OCI-LY7 (cell line): Measurements from ENCODE around the gene PDHX. TPM values are rescaled to one million over a fixed set of nuclear protein-coding genes. Genes with fewer than 3 reads are reported as not detected.

Source experiments
- BruUV-seq: library from RNA; stranded (reverse); fragments of 400-500 nt; replicated peaks from 2 replicates; lab custom pipeline; 2021; lab: Mats Ljungman, UMichigan
- CTCF ChIA-PET: fragments of 300-600 bp; sonication (Branson Sonifier 250); formaldehyde crosslinking; loops from one replicate; lab custom pipeline; 2022; ENCODE audit warnings: antibody characterized with exemption; ENCODE audit not compliant: unreplicated experiment; lab: Charles Lee
- POLR2A ChIA-PET: fragments of 300-600 bp; sonication (Branson Sonifier 250); formaldehyde crosslinking; loops from one replicate; lab custom pipeline; 2022; ENCODE audit warnings: antibody characterized with exemption; lab: Charles Lee
- DNase-seq: peaks from one replicate; pipeline ENCODE4 v3.0.0-alpha.2; 2015; ENCODE audit warnings: low spot score
- H2AFZ ChIP-seq: fragments of 200-600 bp; sonication (generic), shearing (Covaris generic); 2 replicates; pipeline ENCODE4 v1.6.1; 2014; ENCODE audit warnings: mild to moderate bottlenecking, antibody characterized with exemption, low read length, moderate library complexity
- H3K27ac ChIP-seq: fragments of 200-600 bp; sonication (generic); 2 replicates; pipeline ENCODE4 v1.5.1; 2014; ENCODE audit warnings: mixed run types, low read depth, mild to moderate bottlenecking, moderate library complexity, low read length, inconsistent platforms; ENCODE audit not compliant: poor library complexity, severe bottlenecking
- H3K36me3 ChIP-seq: fragments of 200-600 bp; sonication (generic); 2 replicates; pipeline ENCODE4 v1.6.1; 2014; ENCODE audit warnings: mild to moderate bottlenecking, antibody characterized with exemption, low read length, moderate library complexity, mixed read lengths; ENCODE audit not compliant: insufficient read depth
- H3K4me1 ChIP-seq: fragments of 200-600 bp; sonication (generic); 2 replicates; pipeline ENCODE4 v1.5.1; 2014; ENCODE audit warnings: mild to moderate bottlenecking, low read length; ENCODE audit not compliant: insufficient read depth, poor library complexity, severe bottlenecking
- H3K4me2 ChIP-seq: fragments of 200-600 bp; sonication (generic); 2 replicates; pipeline ENCODE4 v1.6.1; 2014; ENCODE audit warnings: mild to moderate bottlenecking, low read length
- H3K4me3 ChIP-seq: fragments of 200-600 bp; sonication (generic); 2 replicates; pipeline ENCODE4 v1.5.1; 2014; ENCODE audit warnings: mild to moderate bottlenecking, low read depth, low read length; ENCODE audit not compliant: poor library complexity, severe bottlenecking
- H3K79me2 ChIP-seq: fragments of 200-600 bp; sonication (generic); 2 replicates; pipeline ENCODE4 v1.6.1; 2016; ENCODE audit warnings: low read depth, mild to moderate bottlenecking, low read length, moderate library complexity, mixed read lengths; ENCODE audit not compliant: insufficient read depth
- H3K9me2 ChIP-seq: fragments of 200-600 bp; sonication (generic); 2 replicates; pipeline ENCODE4 v1.6.1; 2016; ENCODE audit warnings: mild to moderate bottlenecking, low read length, mixed read lengths; ENCODE audit not compliant: insufficient read depth
- H3K9me3 ChIP-seq: fragments of 200-600 bp; sonication (generic); 2 replicates; pipeline ENCODE4 v1.6.1; 2014; ENCODE audit warnings: mild to moderate bottlenecking, mixed run types, low read length, mixed read lengths
- H4K20me1 ChIP-seq: fragments of 200-600 bp; sonication (generic); 2 replicates; pipeline ENCODE4 v1.6.1; 2014; ENCODE audit warnings: mild to moderate bottlenecking, antibody characterized with exemption, low read length, moderate library complexity, mixed read lengths; ENCODE audit not compliant: insufficient read depth
- EZH2phosphoT487 ChIP-seq: fragments of 200-600 bp; sonication (generic); IDR thresholded peaks from 2 replicates; pipeline ENCODE4 v1.6.1; 2018; ENCODE audit warnings: low read depth, borderline replicate concordance, mild to moderate bottlenecking, mixed run types, antibody characterized with exemption, low read length, moderate library complexity, mixed read lengths
- intact Hi-C: fragments of 100-400 bp; cut with micrococcal nuclease; formaldehyde crosslinking; loops from one replicate; pipeline ENCODE4 v1.10.0; 2022; ENCODE audit not compliant: unreplicated experiment
- total RNA-seq, 2 experiments: library from RNA; depleted of rRNA in 1 of 2; stranded (reverse); fragments of >200 nt in 1 of 2; shearing (Covaris generic) in 1 of 2; gene quantifications; 2 replicates each; pipeline ENCODE4 v1.2.3, GENCODE V29; 2014 to 2022
- TF ChIP-seq, protein P1 (sequence below): fragments of 200-600 bp; sonication (generic); conservative IDR thresholded peaks from 2 replicates; pipeline ENCODE4 v1.5.1; 2014; ENCODE audit warnings: mild to moderate bottlenecking, antibody characterized with exemption, low read length, moderate library complexity, mixed read lengths

Gene PDHX
- total RNA-seq, 2 experiments from 2014 or later: 18.0 to 50.9 TPM

DNA sequence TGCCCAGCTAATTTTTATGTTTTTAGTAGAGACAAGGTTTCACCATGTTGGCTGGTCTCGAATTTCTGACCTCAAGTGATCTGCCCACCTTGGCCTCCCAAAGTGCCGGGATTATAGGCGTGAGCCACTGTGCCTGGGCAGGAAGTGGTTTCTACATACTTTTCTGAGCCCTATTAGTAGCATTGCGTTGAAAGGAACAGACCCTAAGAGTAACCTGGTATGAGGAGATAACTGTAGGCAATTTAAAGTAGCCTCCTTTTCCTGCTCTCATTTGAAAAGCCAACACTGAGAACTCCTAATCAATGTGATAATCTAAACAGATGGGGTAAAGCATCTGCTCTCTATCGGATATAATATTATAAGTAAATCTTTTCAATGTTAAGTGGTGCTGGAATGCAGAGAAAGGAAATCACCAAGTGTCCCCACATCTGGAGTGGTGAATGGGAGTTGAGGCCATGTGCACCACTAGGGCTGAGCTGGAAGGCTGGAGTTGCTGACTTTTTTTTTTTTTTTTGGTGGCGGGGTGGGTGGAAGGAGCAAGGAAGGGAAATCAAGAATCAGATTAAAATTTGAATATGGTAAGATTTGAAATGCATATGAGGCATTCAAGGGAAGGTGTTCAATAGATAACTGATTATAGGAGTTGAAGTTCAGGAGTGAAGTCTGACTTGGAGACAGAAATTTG, 20.7 kb downstream of the PDHX start:
- POLR2A ChIA-PET: interaction anchor here (0.7 kb wide), 1 partner anchor 150 kb away, joined by 3 read pairs; no protein-coding TSS in a partner anchor
- BruUV-seq: no TSS peak
- no peak for DNase-seq

DNA sequence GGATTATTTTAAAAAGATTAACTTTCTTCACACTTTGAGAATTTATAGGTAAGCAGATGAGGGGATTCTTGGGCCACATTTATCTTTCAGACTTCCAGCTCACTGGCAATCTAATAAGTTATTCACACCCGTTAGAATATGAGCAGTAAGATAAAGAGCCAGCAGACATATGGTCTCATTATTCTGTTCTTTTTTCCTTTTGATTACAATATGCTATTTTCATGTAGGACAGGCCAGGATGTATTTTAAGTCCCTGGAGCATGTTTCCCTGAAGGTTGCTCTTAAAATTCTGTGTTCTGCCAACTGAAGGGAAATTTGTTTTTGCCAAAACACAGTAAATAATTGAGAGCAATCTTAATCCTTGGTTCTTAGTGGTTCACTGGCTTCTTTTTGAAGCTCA, 22.2 kb downstream of the PDHX start:
- TF ChIP-seq EZH2phosphoT487: no peak
- TF ChIP-seq, protein P1, sequence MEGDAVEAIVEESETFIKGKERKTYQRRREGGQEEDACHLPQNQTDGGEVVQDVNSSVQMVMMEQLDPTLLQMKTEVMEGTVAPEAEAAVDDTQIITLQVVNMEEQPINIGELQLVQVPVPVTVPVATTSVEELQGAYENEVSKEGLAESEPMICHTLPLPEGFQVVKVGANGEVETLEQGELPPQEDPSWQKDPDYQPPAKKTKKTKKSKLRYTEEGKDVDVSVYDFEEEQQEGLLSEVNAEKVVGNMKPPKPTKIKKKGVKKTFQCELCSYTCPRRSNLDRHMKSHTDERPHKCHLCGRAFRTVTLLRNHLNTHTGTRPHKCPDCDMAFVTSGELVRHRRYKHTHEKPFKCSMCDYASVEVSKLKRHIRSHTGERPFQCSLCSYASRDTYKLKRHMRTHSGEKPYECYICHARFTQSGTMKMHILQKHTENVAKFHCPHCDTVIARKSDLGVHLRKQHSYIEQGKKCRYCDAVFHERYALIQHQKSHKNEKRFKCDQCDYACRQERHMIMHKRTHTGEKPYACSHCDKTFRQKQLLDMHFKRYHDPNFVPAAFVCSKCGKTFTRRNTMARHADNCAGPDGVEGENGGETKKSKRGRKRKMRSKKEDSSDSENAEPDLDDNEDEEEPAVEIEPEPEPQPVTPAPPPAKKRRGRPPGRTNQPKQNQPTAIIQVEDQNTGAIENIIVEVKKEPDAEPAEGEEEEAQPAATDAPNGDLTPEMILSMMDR: no peak
- CTCF ChIA-PET: interaction anchor here (0.5 kb wide), 1 partner anchor 49 kb away, joined by 3 read pairs; no protein-coding TSS in a partner anchor

More for the DNA sequence above, 20.7 kb downstream of the PDHX start:
- H2AFZ ChIP-seq: no peak overlapping the region
- no peaks in the 10 kb centered on the region for H3K9me2 ChIP-seq
- peaks cover 12% of the 10 kb centered on the region; the same call in 1 of the 2 replicates for H3K36me3 ChIP-seq
- CTCF ChIA-PET: no interaction called here
- H3K79me2 ChIP-seq: 0 out of 2 replicates have a peak, but pooled peaks cover 3% of the 10 kb centered on the region
- H3K4me2 ChIP-seq: no peak overlapping the region
- no peak for TF ChIP-seq EZH2phosphoT487
- TF ChIP-seq, protein P1: no peak
- H3K4me1 ChIP-seq: no peaks in the 10 kb centered on the region
- no peak overlapping the region for H3K27ac ChIP-seq
- no peaks in the 10 kb centered on the region for H3K9me3 ChIP-seq
- intact Hi-C loops: no loop called here
- H4K20me1 ChIP-seq: no peaks in the 10 kb centered on the region
- no peak overlapping the region for H3K4me3 ChIP-seq

More for the DNA sequence above, 22.2 kb downstream of the PDHX start:
- intact Hi-C loops: no loop called here
- BruUV-seq: no TSS peak
- H3K4me3 ChIP-seq: no peak overlapping the region
- H3K79me2 ChIP-seq: 0 out of 2 replicates have a peak, but pooled peaks cover 3% of the 10 kb centered on the region
- no peaks in the 10 kb centered on the region for H3K9me3 ChIP-seq
- no peaks in the 10 kb centered on the region for H3K36me3 ChIP-seq
- no peaks in the 10 kb centered on the region for H3K9me2 ChIP-seq
- POLR2A ChIA-PET: interaction anchor here (1.0 to 1.7 kb wide), 2 partner anchors 9 to 26 kb away, joined by 3 to 6 read pairs; no protein-coding TSS in a partner anchor
- DNase-seq: no peak
- no peak overlapping the region for H3K27ac ChIP-seq
- no peak overlapping the region for H2AFZ ChIP-seq
- no peak overlapping the region for H3K4me2 ChIP-seq
- H3K4me1 ChIP-seq: no peaks in the 10 kb centered on the region
- H4K20me1 ChIP-seq: no peaks in the 10 kb centered on the region
